DOHH2 (cell line): ENCODE results near the gene ZCCHC18.
A peak's percentile ranks its signal among the peaks of the same experiment; 100 is the strongest.

Source experiments
- H3F3A ChIP-seq: fragments of 200-600 bp; sonication (generic), shearing (Covaris generic); 2 replicates; pipeline ENCODE4 v1.6.0; 2016; ENCODE audit warnings: antibody characterized with exemption, mild to moderate bottlenecking; ENCODE audit not compliant: control insufficient read depth, insufficient read depth
- H3K27ac ChIP-seq: fragments of 200-600 bp; sonication (generic); 2 replicates; pipeline ENCODE4 v1.5.1; 2014; ENCODE audit warnings: low read depth, mild to moderate bottlenecking, low read length, moderate library complexity
- H3K27me3 ChIP-seq: fragments of 200-600 bp; sonication (generic); 2 replicates; pipeline ENCODE4 v1.6.1; 2014; ENCODE audit warnings: mild to moderate bottlenecking, low read length, mixed read lengths; ENCODE audit not compliant: control insufficient read depth
- H3K36me3 ChIP-seq: fragments of 200-600 bp; sonication (generic); 2 replicates; pipeline ENCODE4 v1.6.1; 2014; ENCODE audit warnings: mild to moderate bottlenecking, low read length, moderate library complexity, mixed read lengths; ENCODE audit not compliant: control insufficient read depth
- H3K4me1 ChIP-seq: fragments of 200-600 bp; sonication (generic); 2 replicates; pipeline ENCODE4 v1.6.1; 2014; ENCODE audit warnings: mild to moderate bottlenecking, low read length, mixed read lengths; ENCODE audit not compliant: control insufficient read depth
- H3K4me2 ChIP-seq: fragments of 200-600 bp; sonication (generic); 2 replicates; pipeline ENCODE4 v1.6.0; 2014; ENCODE audit warnings: mild to moderate bottlenecking, low read length, moderate library complexity
- H3K4me3 ChIP-seq: fragments of 200-600 bp; sonication (generic); 2 replicates; pipeline ENCODE4 v1.5.1; 2014; ENCODE audit warnings: mild to moderate bottlenecking, low read length, mixed read lengths
- H3K79me2 ChIP-seq: fragments of 200-600 bp; sonication (generic); 2 replicates; pipeline ENCODE4 v1.6.1; 2014; ENCODE audit warnings: mild to moderate bottlenecking, low read length, mixed read lengths; ENCODE audit not compliant: control insufficient read depth
- H3K9me2 ChIP-seq: fragments of 200-600 bp; sonication (generic); replicated peaks from 2 replicates; pipeline ENCODE4 v1.6.1; 2014; ENCODE audit warnings: mild to moderate bottlenecking, low read length, mixed read lengths; ENCODE audit not compliant: control insufficient read depth
- H3K9me3 ChIP-seq: fragments of 200-600 bp; sonication (generic); 2 replicates; pipeline ENCODE4 v1.6.1; 2014; ENCODE audit warnings: antibody characterized with exemption, low read length, mixed read lengths; ENCODE audit not compliant: control insufficient read depth, insufficient read depth
- H4K20me1 ChIP-seq: fragments of 200-600 bp; sonication (generic); 2 replicates; pipeline ENCODE4 v1.6.0; 2014; ENCODE audit warnings: low read depth, mild to moderate bottlenecking, antibody characterized with exemption, low read length, moderate library complexity; ENCODE audit not compliant: control insufficient read depth, insufficient read depth
- EZH2phosphoT487 ChIP-seq: fragments of 200-600 bp; sonication (generic); IDR thresholded peaks from 2 replicates; pipeline ENCODE4 v1.6.1; 2017; ENCODE audit warnings: borderline replicate concordance, mild to moderate bottlenecking, antibody characterized with exemption, low read length, moderate library complexity, mixed read lengths
- TF ChIP-seq, protein P1 (sequence below): fragments of 200-600 bp; sonication (generic); IDR thresholded peaks from one replicate; pipeline ENCODE4 v1.5.1; 2014; ENCODE audit warnings: antibody characterized with exemption, mild to moderate bottlenecking, low read depth, low read length; ENCODE audit not compliant: poor library complexity, severe bottlenecking

The ZCCHC18 gene

DNA sequence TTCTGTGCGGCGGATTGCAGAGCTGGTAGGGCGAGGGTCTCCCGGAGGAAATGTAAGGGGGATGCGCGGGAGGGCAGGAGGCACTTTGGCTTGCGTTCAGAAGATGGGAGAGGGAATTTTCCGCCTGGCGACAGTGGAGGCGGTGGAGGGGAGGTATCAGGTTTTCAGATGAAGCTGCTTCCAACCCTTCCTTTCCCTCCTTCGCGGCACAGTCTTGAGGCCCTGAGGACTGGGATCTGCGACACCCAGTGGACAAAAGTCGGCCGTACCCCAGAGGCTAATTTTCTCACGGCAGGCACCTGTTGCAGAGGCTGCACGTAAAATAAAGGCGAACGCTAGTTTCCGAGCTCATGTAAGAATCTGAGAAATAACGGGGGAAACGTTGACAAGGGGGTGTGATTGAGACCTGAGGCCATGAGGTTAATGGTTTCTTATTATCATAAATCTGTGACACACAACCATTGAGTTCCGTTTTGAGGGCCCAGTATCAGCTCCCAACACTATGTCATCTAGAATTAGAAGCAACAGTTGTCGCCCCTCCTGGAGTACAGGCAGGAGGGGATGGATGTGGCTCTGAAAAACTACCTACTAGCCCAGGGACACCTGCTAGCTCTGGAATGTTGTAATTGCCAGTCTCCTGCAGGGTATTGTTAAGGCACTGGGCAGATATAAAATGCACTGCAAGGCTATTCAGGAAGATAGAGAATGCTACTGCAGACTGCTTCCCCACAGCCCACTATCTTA lies 1.1 kb downstream of the ZCCHC18 start:
- peak overlapping the region; percentile 77 for H3K4me3 ChIP-seq
- peaks cover 25% of the 10 kb centered on the region for H3K4me1 ChIP-seq

GRCh38 chrX:104117759-104118158 lies 5.4 kb downstream of the ZCCHC18 start:
- H3K9me3 ChIP-seq: no peaks in the 10 kb centered on the region
- peaks cover 39% of the 10 kb centered on the region for H3K4me1 ChIP-seq
- no peaks in the 10 kb centered on the region for H3K36me3 ChIP-seq
- H3F3A ChIP-seq: no peaks in the 10 kb centered on the region; the same call in 1 of the 2 replicates
- H3K79me2 ChIP-seq: no peaks in the 10 kb centered on the region
- no peaks in the 10 kb centered on the region for H3K9me2 ChIP-seq
- no peak overlapping the region for H3K27ac ChIP-seq
- H3K4me2 ChIP-seq: no peak overlapping the region
- TF ChIP-seq, protein P1, sequence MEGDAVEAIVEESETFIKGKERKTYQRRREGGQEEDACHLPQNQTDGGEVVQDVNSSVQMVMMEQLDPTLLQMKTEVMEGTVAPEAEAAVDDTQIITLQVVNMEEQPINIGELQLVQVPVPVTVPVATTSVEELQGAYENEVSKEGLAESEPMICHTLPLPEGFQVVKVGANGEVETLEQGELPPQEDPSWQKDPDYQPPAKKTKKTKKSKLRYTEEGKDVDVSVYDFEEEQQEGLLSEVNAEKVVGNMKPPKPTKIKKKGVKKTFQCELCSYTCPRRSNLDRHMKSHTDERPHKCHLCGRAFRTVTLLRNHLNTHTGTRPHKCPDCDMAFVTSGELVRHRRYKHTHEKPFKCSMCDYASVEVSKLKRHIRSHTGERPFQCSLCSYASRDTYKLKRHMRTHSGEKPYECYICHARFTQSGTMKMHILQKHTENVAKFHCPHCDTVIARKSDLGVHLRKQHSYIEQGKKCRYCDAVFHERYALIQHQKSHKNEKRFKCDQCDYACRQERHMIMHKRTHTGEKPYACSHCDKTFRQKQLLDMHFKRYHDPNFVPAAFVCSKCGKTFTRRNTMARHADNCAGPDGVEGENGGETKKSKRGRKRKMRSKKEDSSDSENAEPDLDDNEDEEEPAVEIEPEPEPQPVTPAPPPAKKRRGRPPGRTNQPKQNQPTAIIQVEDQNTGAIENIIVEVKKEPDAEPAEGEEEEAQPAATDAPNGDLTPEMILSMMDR: no peak
- TF ChIP-seq EZH2phosphoT487: no peak
- no peaks in the 10 kb centered on the region for H3K27me3 ChIP-seq
- no peaks in the 10 kb centered on the region for H4K20me1 ChIP-seq
- no peak overlapping the region for H3K4me3 ChIP-seq

More for the DNA sequence above, 1.1 kb downstream of the ZCCHC18 start:
- no peak overlapping the region for H3K27ac ChIP-seq
- H3K36me3 ChIP-seq: no peaks in the 10 kb centered on the region
- H3K27me3 ChIP-seq: no peaks in the 10 kb centered on the region
- H4K20me1 ChIP-seq: no peaks in the 10 kb centered on the region
- peak overlapping the region; percentile 79 for H3K4me2 ChIP-seq
- TF ChIP-seq EZH2phosphoT487: no peak
- TF ChIP-seq, protein P1: peak; percentile 58
- H3F3A ChIP-seq: no peaks in the 10 kb centered on the region
- H3K9me2 ChIP-seq: no peaks in the 10 kb centered on the region
- H3K79me2 ChIP-seq: peaks cover 5% of the 10 kb centered on the region; the same call in 1 of the 2 replicates
- H3K9me3 ChIP-seq: no peaks in the 10 kb centered on the region

DNA sequence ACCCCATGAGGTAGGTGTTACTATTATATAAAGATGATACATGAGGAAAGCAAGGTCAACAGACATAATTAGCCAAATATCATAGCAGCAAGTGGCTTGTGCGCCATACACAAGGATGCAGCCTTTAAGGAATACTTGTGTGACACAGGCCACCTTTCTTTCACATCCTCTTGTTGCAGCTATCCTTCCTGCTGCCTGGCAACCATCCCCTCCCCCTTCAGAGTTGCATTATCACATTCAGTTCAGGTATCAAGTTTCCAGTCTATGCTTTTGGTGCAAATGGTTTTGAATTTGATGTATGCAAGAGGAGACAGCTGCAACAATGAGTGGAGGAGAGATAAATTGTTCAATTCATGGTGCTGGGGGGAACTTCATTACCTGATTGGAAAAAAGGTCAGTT lies 6.4 kb downstream of the ZCCHC18 start:
- Histone ChIP-seq H3K79me2 (no peaks in the 10 kb centered on the region), H3K27me3 (no peaks in the 10 kb centered on the region), H3K9me2 (no peaks in the 10 kb centered on the region), H3K4me1 (peaks cover 45% of the 10 kb centered on the region), H3K36me3 (no peaks in the 10 kb centered on the region), H3K4me2 (peak overlapping the region; percentile 14; the same call in 1 of the 2 replicates), H3K27ac (no peak overlapping the region), H4K20me1 (no peaks in the 10 kb centered on the region), H3K9me3 (no peaks in the 10 kb centered on the region), H3K4me3 (no peak overlapping the region), H3F3A (no peaks in the 10 kb centered on the region; the same call in 1 of the 2 replicates)
- TF ChIP-seq, protein P1: no peak
- no peak for TF ChIP-seq EZH2phosphoT487
